Bronchial epithelial cell (primary cell): ENCODE measurements around the gene F8. TPM values are rescaled to one million over a fixed set of nuclear protein-coding genes. Genes with fewer than 3 reads are reported as not detected.
"Not testable (repeated sequence)": the region's sequence is repeated elsewhere in the genome, so short reads cannot be mapped to it uniquely, and the experiment has no call there.

Source experiments
- DNase-seq: peaks from one replicate; pipeline ENCODE4 v3.0.0-alpha.2; 2010; ENCODE audit warnings: low read depth
- FAIRE-seq: peaks from 2 replicates; lab custom pipeline; 2011; peaks lifted over from hg19 to GRCh38; lab: Jason Lieb, UNC
- H3K27me3 ChIP-seq: 2 replicates; pipeline ENCODE4 v1.5.1; 2011; ENCODE audit warnings: low read length; ENCODE audit not compliant: control insufficient read depth, insufficient read depth
- H3K36me3 ChIP-seq: 2 replicates; pipeline ENCODE4 v1.5.1; 2011; ENCODE audit warnings: low read length; ENCODE audit not compliant: control insufficient read depth, insufficient read depth
- H3K4me3 ChIP-seq: 2 replicates; pipeline ENCODE4 v1.5.1; 2011; ENCODE audit warnings: mild to moderate bottlenecking, low read depth, low read length, control low read depth
- total RNA-seq: library from RNA; depleted of rRNA; stranded (reverse); fragments of >200 nt; gene quantifications from 2 replicates; pipeline ENCODE4 v1.2.1, GENCODE V29; 2014
- TF ChIP-seq, protein P1 (sequence below): IDR thresholded peaks from 2 replicates; pipeline ENCODE4 v1.5.1; 2011; ENCODE audit warnings: mild to moderate bottlenecking, moderate library complexity, low read length, control low read depth, inconsistent platforms; ENCODE audit not compliant: insufficient read depth, severe bottlenecking

F8 gene
- total RNA-seq, 1 donor from 2014 or later: 0.26 TPM

DNA sequence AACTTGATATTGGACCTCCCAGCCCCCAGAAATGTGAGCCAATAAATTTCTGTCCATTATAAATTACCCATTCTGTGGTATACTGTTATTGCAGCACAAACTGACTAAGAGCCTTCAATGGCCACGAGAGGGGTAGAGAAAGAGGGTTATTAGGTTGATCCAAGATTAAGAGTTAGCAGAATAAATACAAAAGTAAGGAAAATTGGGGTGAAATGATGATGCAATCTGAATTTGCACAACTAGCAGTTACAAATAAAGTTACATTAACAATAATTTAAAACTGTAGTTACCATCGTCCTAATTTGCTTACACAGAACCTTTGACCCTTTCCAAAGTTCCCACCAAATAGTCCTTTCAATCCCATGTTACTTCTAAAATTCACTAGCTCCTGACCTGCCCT is 54.2 kb downstream of the F8 start:
- no peak for FAIRE-seq

DNA sequence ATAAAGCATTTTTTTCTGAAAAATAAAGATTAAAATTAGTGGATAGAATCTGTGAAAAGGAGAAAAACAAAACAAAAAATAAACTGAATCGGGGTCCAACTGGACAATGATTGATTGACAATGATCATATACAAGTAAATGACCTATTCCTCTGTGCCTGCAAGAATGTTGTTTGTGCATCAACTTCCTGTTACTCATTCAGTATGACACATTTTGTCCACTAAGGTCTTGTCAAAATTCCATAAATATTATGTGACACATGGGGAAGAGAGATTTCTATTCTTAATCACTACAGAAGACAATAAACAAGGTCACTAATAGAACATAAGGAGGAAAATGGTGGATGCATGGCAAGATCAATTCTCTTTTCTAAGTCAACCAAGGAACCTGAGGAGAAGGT is 54.9 kb downstream of the F8 start:
- Histone ChIP-seq H3K36me3 (no peaks in the 10 kb centered on the region), H3K4me3 (no peak overlapping the region), H3K27me3 (no peaks in the 10 kb centered on the region)
- TF ChIP-seq, protein P1, sequence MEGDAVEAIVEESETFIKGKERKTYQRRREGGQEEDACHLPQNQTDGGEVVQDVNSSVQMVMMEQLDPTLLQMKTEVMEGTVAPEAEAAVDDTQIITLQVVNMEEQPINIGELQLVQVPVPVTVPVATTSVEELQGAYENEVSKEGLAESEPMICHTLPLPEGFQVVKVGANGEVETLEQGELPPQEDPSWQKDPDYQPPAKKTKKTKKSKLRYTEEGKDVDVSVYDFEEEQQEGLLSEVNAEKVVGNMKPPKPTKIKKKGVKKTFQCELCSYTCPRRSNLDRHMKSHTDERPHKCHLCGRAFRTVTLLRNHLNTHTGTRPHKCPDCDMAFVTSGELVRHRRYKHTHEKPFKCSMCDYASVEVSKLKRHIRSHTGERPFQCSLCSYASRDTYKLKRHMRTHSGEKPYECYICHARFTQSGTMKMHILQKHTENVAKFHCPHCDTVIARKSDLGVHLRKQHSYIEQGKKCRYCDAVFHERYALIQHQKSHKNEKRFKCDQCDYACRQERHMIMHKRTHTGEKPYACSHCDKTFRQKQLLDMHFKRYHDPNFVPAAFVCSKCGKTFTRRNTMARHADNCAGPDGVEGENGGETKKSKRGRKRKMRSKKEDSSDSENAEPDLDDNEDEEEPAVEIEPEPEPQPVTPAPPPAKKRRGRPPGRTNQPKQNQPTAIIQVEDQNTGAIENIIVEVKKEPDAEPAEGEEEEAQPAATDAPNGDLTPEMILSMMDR: no peak
- FAIRE-seq: no peak
- DNase-seq: peak; percentile 69

More for the DNA sequence above, 54.2 kb downstream of the F8 start:
- no peak overlapping the region for H3K4me3 ChIP-seq
- DNase-seq: no peak
- no peaks in the 10 kb centered on the region for H3K36me3 ChIP-seq
- TF ChIP-seq, protein P1: no peak
- H3K27me3 ChIP-seq: no peaks in the 10 kb centered on the region

DNA sequence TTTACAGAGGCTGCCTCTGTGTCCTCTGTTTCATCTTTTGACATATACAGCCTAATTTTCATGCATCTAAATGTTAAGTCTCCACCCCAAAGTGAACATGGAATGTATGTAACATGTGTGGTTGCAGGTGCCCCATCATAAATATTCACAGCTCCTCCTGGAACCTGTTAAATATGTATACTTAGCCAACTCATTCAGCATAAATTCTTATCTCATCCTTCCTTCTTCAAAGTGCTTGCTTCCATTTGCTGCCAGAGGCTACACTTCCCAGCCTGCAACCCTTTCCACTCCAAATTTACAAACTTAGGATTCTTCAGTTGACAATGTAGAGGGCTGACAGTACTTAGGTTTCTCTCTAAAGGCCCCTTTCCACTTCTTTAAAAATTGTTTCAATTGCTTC is 60.6 kb downstream of the F8 start:
- DNase-seq: no peak
- no peaks in the 10 kb centered on the region for H3K36me3 ChIP-seq
- H3K4me3 ChIP-seq: no peak overlapping the region
- H3K27me3 ChIP-seq: no peaks in the 10 kb centered on the region
- FAIRE-seq: no peak
- TF ChIP-seq, protein P1: no peak

DNA sequence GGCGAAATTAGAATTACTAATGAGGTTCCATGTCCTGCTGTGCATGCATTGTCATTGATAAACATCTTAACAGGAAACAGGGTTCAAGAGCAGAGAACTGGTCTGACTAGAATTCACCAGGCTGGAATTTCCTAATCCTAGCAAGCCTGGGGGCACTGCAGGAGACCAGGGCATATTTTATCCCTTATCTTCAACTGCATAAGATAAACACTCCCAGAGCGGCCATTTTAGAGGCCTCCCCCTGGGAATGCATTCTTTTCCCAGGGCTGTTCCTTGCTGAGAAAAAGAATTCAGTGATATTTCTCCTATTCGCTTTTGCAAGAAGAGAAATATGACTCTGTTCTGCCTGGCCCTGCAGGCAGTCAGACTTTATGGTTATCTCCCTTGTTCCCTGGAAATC is 66.7 kb downstream of the F8 start:
- not testable (repeated sequence) for H3K4me3 ChIP-seq, H3K27me3 ChIP-seq, H3K36me3 ChIP-seq, FAIRE-seq, DNase-seq

DNA sequence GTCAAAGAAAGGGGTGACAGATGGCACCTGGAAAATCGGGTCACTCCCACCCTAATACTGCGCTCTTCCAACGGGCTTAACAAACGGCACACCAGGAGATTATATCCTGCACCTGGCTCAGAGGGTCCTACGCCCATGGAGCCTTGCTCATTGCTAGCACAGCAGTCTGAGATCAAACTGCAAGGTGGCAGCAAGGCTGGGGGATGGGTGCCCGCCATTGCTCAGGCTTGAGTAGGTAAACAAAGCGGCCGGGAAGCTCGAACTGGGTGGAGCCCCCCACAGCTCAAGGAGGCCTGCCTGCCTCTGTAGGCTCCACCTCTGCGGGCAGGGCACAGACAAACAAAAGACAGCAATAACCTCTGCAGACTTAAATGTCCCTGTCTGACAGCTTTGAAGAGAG is 83.3 kb downstream of the F8 start:
- not testable (repeated sequence) for H3K4me3 ChIP-seq, H3K27me3 ChIP-seq, H3K36me3 ChIP-seq, DNase-seq
- FAIRE-seq: peak; percentile 98

DNA sequence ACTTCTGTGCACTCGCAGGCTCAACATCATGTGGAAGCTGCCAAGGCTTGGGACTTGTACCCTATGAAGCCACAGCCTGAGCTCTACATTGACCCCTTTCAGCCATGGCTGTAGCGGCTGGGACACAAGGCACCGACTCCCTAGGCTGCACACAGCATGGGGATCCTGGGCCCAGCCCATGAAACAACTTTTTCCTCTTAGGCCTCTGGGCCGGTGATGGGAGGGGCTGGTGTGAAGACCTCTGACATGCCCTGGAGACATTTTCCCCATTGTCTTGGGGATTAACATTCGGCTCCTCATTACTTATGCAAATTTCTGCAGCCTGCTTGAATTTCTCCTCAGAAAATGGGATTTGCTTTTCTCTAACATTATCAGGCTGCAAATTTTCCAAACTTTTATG is 97.8 kb downstream of the F8 start:
- not testable (repeated sequence) for H3K4me3 ChIP-seq, FAIRE-seq, H3K27me3 ChIP-seq, DNase-seq, H3K36me3 ChIP-seq

DNA sequence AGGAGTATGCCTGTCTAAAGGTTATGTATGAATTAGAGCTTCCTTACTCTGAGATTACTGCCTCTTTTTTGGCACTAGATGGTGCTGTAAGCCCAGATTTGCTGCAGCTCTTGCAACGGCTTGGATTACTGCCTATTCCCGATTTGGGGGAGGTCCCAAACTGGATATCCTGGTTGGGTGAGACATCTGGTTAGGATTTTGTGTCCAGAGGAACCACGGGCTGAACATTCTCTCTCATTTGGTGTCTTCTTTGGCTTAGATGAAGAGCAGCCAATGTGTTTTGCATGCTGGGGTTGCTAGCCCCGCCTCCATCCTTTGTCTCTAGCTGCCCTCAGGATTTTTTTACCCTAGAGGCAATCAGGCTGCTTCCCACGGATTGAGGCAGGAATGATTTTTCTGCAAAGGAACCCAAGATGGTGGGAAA is 104.5 kb downstream of the F8 start:
- FAIRE-seq (no peak), DNase-seq (peak; percentile 56)
- H3K27me3 ChIP-seq: no peaks in the 10 kb centered on the region
- no peaks in the 10 kb centered on the region for H3K36me3 ChIP-seq
- TF ChIP-seq, protein P1: peak; percentile 62
- no peak overlapping the region for H3K4me3 ChIP-seq
